Activated naive CD8-positive, alpha-beta T cell treated with anti-CD3 and anti-CD28 coated beads, Interleukin-2, amount 10 ng/mL, durations not matched to agents 7 days and 5 days (primary cell): ENCODE results near the gene ZFHX2. TPM values are rescaled to one million over a fixed set of nuclear protein-coding genes. Genes with fewer than 3 reads are reported as not detected.

Experiments
- ATAC-seq: fragments of 150-1000 bp; cut with Tn5 transposase; one replicate; pipeline ENCODE4 v1.10.0; 2021; ENCODE audit warnings: low read depth, moderate library complexity
- POLR2A ChIA-PET: fragments of 350-600 bp; sonication (Branson Sonifier 250); formaldehyde crosslinking; loops from one replicate; lab custom pipeline; 2021; ENCODE audit warnings: antibody characterized with exemption; lab: Charles Lee
- DNase-seq: peaks from one replicate; pipeline ENCODE4 v3.0.0; 2021
- H3K27ac Mint-ChIP-seq: one replicate; pipeline ENCODE4 v1.8.0; 2022; ENCODE audit warnings: mild to moderate bottlenecking, mixed read lengths
- H3K27me3 Mint-ChIP-seq: one replicate; pipeline ENCODE4 v1.8.0; 2022; ENCODE audit warnings: mild to moderate bottlenecking, moderate library complexity, mixed read lengths
- H3K36me3 Mint-ChIP-seq: one replicate; pipeline ENCODE4 v1.8.0; 2021; ENCODE audit warnings: mild to moderate bottlenecking, mixed read lengths
- H3K4me1 Mint-ChIP-seq: one replicate; pipeline ENCODE4 v1.8.0; 2021; ENCODE audit warnings: mixed read lengths
- H3K4me3 Mint-ChIP-seq: one replicate; pipeline ENCODE4 v1.8.0; 2022; ENCODE audit warnings: mild to moderate bottlenecking, moderate library complexity, mixed read lengths
- H3K9me3 Mint-ChIP-seq: one replicate; pipeline ENCODE4 v1.8.0; 2021; ENCODE audit warnings: mixed read lengths
- total RNA-seq, 2 experiments: library from RNA; stranded (reverse); gene quantifications; one replicate each; pipeline ENCODE4 v1.2.3, GENCODE V29; 2021

The ZFHX2 gene
- total RNA-seq, 2 experiments from 2014 or later: 0.75 to 1.4 TPM

DNA sequence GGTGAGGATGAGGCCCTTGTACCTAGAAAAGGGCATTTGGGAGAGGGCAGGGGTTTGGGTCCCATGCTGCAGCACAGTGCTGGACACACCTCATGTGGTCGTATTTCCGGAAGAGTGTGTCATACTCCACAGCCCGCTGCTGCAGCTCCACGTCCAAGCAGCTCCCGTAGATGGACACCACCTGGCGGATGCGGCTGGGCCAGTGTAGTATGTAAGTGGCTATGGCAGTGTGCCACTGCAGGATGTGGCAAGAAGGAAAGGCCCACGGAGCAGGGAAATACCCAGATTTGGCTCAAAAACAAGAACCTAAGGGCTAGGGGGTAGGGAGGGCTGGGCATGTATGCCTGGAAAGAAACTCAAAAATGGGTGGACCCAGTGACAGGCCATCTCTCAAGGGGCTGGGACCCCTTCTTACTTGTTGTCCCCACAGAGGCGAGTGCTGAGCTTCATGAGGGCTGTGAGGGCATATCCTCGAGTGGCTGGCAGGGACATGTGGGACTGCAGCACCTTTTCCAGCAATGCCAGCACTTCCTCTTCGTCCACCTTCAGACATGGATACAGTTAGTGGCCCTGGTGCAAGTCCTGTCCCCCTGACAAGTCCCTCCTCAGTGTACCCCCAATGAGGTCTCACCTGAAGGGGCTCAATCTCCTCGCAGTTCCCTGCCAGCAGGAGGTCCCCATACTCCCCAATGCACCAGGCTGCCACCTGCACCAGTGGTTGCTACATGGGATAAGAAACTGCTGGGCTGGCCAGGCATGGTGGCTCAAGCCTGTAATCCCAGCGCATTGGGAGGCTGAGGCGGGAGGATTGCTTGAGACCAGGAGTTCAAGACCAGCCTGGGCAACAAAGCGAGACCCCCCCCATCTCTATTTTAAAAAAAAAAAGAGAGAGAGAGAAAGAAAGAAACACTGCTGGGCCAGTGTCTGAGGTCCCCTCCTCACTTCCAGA, 10.6 kb upstream of the ZFHX2 start:
- POLR2A ChIA-PET: interaction anchor here (1.7 kb wide), 1 partner anchor 84 kb away, joined by 7 read pairs; no protein-coding TSS in a partner anchor
- DNase-seq (no peak), ATAC-seq (no peak)
- no peak overlapping the region for H3K4me3 Mint-ChIP-seq
- H3K9me3 Mint-ChIP-seq: no peaks in the 10 kb centered on the region
- H3K27me3 Mint-ChIP-seq: no peaks in the 10 kb centered on the region
- peaks cover 23% of the 10 kb centered on the region for H3K36me3 Mint-ChIP-seq
- no peak overlapping the region for H3K27ac Mint-ChIP-seq
- peaks cover 25% of the 10 kb centered on the region for H3K4me1 Mint-ChIP-seq

GRCh38 chr14:23561259-23561658, 9.7 kb upstream of the ZFHX2 start:
- peaks cover 23% of the 10 kb centered on the region for H3K36me3 Mint-ChIP-seq
- no peak overlapping the region for H3K4me3 Mint-ChIP-seq
- no peaks in the 10 kb centered on the region for H3K27me3 Mint-ChIP-seq
- no peak overlapping the region for H3K27ac Mint-ChIP-seq
- peaks cover 28% of the 10 kb centered on the region for H3K4me1 Mint-ChIP-seq
- DNase-seq (no peak), ATAC-seq (no peak)
- POLR2A ChIA-PET: interaction anchor here (0.7 to 1.7 kb wide), 2 partner anchors 83 to 384 kb away, joined by 4 to 7 read pairs; no protein-coding TSS in a partner anchor
- H3K9me3 Mint-ChIP-seq: no peaks in the 10 kb centered on the region

GRCh38 chr14:23559926-23560520, 8.5 kb upstream of the ZFHX2 start:
- ATAC-seq (no peak), DNase-seq (no peak)
- H3K9me3 Mint-ChIP-seq: no peaks in the 10 kb centered on the region
- H3K27ac Mint-ChIP-seq: no peak overlapping the region
- no peaks in the 10 kb centered on the region for H3K27me3 Mint-ChIP-seq
- peaks cover 23% of the 10 kb centered on the region for H3K36me3 Mint-ChIP-seq
- H3K4me3 Mint-ChIP-seq: no peak overlapping the region
- POLR2A ChIA-PET: interaction anchor here (1.2 to 1.7 kb wide), 3 partner anchors 7 to 82 kb away, joined by 3 to 11 read pairs (median 7); partner anchors contain the start of gene AP1G2
- H3K4me1 Mint-ChIP-seq: peaks cover 32% of the 10 kb centered on the region

DNA sequence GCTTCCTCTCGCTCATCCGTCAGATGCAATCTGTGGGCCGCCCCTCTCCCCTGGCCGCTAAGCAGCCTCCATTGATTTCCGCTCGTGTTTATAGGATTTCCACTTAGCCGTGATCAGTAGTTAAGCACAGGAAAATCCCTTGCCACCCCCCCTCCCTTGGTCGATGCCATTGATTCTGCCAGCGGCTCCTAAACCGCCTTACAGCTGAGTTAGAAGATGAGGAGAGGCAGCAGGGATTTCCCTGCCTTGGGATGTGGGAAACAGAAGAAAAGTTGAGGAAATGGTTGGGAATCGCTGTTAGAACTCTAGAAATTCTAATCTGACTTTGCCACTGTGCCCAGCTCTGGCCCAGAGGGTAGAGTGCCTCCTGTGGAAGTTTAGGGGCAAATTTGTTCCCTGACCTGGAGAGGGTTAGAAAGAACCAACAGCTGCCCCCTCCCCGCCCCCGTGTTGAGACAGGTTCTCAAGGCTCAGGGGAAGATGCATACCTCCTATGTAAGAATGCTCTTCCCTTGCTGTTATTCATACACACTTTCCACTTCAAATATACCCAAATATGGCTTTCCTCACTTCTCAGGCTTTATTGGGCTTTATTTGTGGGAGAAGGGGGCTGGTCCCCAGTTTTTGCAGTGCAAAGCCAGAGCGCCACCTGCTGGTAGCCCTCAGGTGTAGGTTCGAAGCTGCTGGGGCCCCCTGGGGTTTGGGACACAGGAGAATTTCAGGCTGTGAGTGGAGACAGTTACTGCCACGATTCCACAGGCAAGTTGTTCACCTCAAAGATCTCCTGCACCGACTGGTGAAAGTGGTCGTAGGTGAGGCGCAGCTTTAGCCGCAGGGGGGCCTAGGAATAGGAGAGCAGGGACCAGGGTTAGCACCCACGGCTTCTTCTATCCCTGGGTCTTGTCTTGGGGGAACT, 7.7 kb upstream of the ZFHX2 start:
- no peak for ATAC-seq
- no peak overlapping the region for H3K27ac Mint-ChIP-seq
- H3K4me3 Mint-ChIP-seq: no peak overlapping the region
- H3K27me3 Mint-ChIP-seq: no peaks in the 10 kb centered on the region
- POLR2A ChIA-PET: interaction anchor here (1.2 to 1.7 kb wide), 2 partner anchors 8 to 81 kb away, joined by 3 to 11 read pairs; partner anchors contain the start of gene AP1G2
- peak; percentile 78 for DNase-seq
- no peaks in the 10 kb centered on the region for H3K9me3 Mint-ChIP-seq
- peaks cover 35% of the 10 kb centered on the region for H3K4me1 Mint-ChIP-seq
- peaks cover 21% of the 10 kb centered on the region for H3K36me3 Mint-ChIP-seq

DNA sequence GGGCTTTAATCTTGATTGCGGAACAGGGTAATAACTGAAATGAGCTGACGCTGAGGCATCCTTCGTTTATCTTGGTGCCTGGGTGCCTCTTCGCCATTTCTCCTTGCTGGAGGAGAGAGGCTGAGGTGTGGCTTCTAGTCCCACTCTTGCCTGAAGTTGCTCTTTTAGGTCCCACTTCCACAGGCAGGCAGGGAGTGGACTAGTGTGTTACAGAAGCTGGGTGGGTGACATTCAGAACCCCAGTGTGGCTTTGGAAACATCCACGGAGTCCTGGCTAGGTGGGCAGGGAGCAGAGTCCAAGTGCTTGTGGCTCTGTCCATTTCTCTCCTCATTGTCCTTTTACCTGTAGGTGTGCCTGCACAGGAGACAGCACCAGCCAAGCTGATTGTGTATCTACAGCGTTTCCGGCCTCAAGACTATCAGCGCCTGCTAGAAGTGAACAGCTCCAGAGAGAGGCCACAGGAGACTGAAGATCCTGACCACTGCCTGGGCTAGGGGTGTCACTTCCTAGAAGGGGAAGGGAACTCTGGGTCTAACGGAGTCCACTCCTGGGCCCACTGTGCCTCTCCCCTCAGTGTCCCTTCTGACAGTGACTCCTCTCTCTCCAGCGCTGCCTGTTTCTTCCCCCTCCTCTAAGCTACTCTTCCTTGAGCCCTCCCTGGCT, 6.9 kb upstream of the ZFHX2 start:
- Mint-ChIP-seq H3K27ac (peak overlapping the region; percentile 26), H3K9me3 (no peaks in the 10 kb centered on the region), H3K36me3 (peaks cover 17% of the 10 kb centered on the region), H3K4me3 (no peak overlapping the region), H3K27me3 (no peaks in the 10 kb centered on the region), H3K4me1 (peaks cover 35% of the 10 kb centered on the region)
- POLR2A ChIA-PET: interaction anchor here (1.2 to 2.4 kb wide), 3 partner anchors 9 to 80 kb away, joined by 3 to 15 read pairs (median 11); partner anchors contain the start of gene AP1G2
- no peak for DNase-seq
- no peak for ATAC-seq

DNA sequence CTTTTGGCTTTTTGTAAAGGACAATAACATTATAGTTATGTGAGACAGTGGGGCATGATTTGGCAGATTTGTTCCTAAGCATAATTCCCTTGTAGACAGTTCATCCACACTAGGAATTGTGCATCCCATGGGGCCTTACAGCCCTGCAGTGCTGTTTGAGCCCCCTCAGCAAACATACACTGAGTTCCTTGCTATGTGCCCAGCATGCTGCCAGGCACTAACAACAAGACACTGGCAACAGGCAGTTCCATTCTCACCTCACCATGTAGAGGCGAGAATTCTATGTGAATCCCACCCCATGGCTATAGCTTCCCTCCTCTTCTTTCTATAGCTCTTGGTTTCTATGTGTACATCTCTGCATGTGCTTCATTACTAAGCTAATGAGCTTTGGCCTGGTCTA, 6.4 kb upstream of the ZFHX2 start:
- POLR2A ChIA-PET: interaction anchor here (1.7 to 2.4 kb wide), 2 partner anchors 9 to 80 kb away, joined by 11 to 15 read pairs; partner anchors contain the start of gene AP1G2
- H3K36me3 Mint-ChIP-seq: peaks cover 17% of the 10 kb centered on the region
- peak overlapping the region; percentile 83 for H3K27ac Mint-ChIP-seq
- H3K4me1 Mint-ChIP-seq: peaks cover 34% of the 10 kb centered on the region
- no peaks in the 10 kb centered on the region for H3K27me3 Mint-ChIP-seq
- no peaks in the 10 kb centered on the region for H3K9me3 Mint-ChIP-seq
- peak overlapping the region; percentile 95 for H3K4me3 Mint-ChIP-seq
- DNase-seq: no peak
- ATAC-seq: no peak

- H3K27me3 Mint-ChIP-seq: no peaks in the 10 kb centered on the region
- peak overlapping the region; percentile 95 for H3K4me3 Mint-ChIP-seq
- ATAC-seq (no peak), DNase-seq (no peak)
- H3K4me1 Mint-ChIP-seq: peaks cover 32% of the 10 kb centered on the region
- H3K9me3 Mint-ChIP-seq: no peaks in the 10 kb centered on the region
- POLR2A ChIA-PET: interaction anchor here (0.8 to 2.4 kb wide), 3 partner anchors 10 to 576 kb away, joined by 3 to 15 read pairs (median 4); partner anchors contain the start of gene AP1G2
- H3K27ac Mint-ChIP-seq: peak overlapping the region; percentile 83
- H3K36me3 Mint-ChIP-seq: peaks cover 15% of the 10 kb centered on the region
These were observed 6.0 kb upstream of the ZFHX2 start for GRCh38 chr14:23557521-23557920.

GRCh38 chr14:23556700-23557440, 5.3 kb upstream of the ZFHX2 start:
- H3K27ac Mint-ChIP-seq: peak overlapping the region; percentile 96
- POLR2A ChIA-PET: interaction anchor here (0.5 to 2.4 kb wide), 4 partner anchors 10 to 791 kb away, joined by 3 to 15 read pairs (median 4); partner anchors contain the start of gene AP1G2
- H3K4me1 Mint-ChIP-seq: peaks cover 32% of the 10 kb centered on the region
- peaks cover 14% of the 10 kb centered on the region for H3K36me3 Mint-ChIP-seq
- ATAC-seq: no peak
- no peaks in the 10 kb centered on the region for H3K27me3 Mint-ChIP-seq
- no peaks in the 10 kb centered on the region for H3K9me3 Mint-ChIP-seq
- no peak for DNase-seq
- peak overlapping the region; percentile 95 for H3K4me3 Mint-ChIP-seq

DNA sequence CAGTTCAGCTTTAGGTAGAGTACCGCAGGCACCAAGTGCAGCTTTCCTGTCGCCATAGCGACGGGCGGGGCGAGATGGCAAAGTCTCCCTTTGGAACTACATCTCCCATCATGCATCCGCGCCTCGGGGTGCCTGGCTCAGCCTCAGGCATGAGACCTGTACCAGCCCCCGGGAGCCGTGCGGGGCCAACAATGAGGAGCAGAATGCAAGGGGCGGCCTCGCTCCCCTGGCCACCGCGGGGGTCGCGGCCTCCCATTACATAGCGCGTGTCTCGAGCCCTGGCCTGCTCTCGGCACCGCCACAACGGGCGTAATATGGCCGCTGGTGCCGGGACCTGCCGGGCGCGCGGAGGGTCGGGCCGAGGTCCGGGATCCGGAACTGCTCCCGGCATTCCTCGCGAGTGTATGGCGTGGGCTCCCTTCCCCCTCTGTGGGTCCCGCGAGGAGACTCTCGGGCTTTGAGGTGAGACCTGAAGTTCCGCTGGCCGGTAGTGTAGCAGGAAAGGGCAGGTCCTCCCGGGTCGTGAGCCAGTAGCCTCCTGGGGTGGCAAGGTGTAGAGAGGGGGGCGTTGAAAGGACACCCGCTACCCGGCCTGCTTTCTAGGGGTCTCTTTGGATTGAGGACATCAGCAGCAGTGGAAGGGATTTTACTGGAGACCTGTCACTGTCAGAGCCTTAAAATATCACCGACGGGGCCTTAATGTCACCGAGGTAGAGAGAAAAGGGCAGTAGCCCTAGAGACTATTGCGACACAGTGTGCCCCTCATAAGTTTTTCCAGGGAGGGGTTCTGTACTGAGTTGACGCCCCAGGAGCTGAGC, 4.5 kb upstream of the ZFHX2 start, which contains the start of gene THTPA:
THTPA (plus strand) TSS at position 390 of the 818 bp plus-strand sequence. CDS start 487 bp downstream, outside the sequence.
- POLR2A ChIA-PET: interaction anchor here (0.5 to 2.4 kb wide), 7 partner anchors 11 to 790 kb away, joined by 3 to 15 read pairs (median 4); partner anchors contain the start of genes AP1G2 and PABPN1
- Mint-ChIP-seq H3K36me3 (peaks cover 9% of the 10 kb centered on the region), H3K27me3 (no peaks in the 10 kb centered on the region), H3K4me3 (peak within 1 kb of the TSS; percentile 95), H3K4me1 (peaks cover 32% of the 10 kb centered on the region), H3K9me3 (no peaks in the 10 kb centered on the region), H3K27ac (peak within 1 kb of the TSS; percentile 96)
- DNase-seq (peak; percentile 90), ATAC-seq (peak; percentile 81)

DNA sequence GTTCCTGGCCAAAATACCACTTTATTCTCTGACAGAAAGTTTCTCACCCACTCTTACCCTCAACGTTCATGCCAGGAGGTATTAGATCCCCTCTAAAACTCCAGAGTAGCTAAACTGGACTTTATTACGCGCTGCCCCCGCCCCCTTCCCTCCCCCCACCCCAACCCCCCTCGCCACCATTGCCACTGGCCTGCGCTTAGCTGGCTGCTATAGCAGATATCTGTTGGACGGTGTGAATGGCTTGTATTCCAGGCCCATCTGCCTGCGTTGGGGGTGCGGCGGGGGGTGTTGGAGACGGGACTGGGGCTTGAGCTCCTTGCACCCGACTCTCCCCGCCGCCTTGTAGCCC, 3.9 kb upstream of the ZFHX2 start:
- DNase-seq (no peak), ATAC-seq (no peak)
- Mint-ChIP-seq H3K27ac (peak overlapping the region; percentile 96), H3K36me3 (peaks cover 5% of the 10 kb centered on the region), H3K4me1 (peaks cover 32% of the 10 kb centered on the region), H3K4me3 (peak overlapping the region; percentile 95), H3K9me3 (no peaks in the 10 kb centered on the region), H3K27me3 (no peaks in the 10 kb centered on the region)
- POLR2A ChIA-PET: interaction anchor here (0.6 to 1.2 kb wide), 4 partner anchors 12 to 479 kb away, joined by 4 to 10 read pairs (median 6); partner anchors contain the start of genes AP1G2 and PABPN1
